HUDEP-2 (cell line): ENCODE results near the gene BCAS3.

ENCODE experiments used
- DNase-seq, 76 experiments: peaks; one replicate each; lab custom pipeline; 2025; ENCODE audit not compliant: unreplicated experiment in 76 of 76; lab: John Stamatoyannopoulos, UW

Gene BCAS3

DNA sequence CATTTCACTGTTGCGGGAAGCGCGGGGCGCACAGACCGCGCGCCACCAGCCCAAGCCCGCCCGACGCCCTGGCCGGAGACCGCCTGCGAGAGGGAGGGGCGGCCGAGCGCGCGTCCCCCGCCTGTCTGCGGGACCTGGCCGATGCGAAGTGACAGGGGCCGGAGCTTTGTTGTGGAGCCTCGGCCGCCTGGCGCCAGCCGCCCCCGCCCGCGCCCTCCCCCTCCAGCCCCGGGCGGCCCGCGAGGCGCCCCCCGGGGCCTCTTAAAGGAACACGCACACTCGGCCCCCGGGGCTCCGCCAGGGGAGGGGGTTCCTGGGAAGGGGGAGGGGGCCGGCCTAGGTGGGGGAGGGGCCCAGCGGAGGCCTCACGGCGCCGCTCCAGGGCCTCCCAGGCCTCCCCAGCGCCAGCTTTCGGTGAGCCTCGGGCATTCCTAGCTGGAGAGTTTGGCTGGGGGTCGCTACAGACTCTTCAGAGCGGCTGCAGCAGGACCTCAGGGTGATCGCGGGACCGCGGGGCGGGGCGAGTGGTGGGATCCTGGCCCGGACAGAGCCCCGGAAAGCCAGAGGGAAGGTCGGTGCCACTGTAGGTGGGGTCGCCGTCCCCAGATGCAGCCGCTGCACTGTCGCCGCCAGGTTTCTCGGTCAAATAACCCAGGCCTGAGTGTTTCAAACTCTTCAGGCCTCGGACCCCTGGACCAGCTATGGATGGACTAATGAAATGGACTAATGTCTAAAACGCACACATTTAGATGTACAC, 719.6 kb downstream of the BCAS3 start:
- no peak for DNase-seq

DNA sequence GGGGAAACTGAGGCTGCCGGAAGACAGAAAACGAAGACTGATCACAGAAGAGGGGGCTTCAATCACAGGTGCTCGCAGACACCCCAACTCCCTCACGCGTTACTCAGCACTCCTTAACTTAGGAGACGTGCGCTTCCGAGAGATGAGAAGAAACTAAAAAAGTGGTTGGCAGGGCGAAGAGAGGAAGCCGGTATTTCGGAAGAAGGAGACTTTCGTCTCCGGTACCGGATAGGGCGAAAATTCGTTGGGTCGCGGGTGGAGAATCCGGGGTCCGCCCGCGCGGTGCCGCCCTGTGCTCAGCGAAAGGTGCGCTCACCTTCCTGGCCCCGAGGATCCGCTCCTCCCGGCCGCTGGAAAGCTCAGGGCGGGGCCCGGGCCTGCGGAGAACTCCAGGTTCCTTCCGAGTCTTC, 721.1 kb downstream of the BCAS3 start:
- no peak for DNase-seq

DNA sequence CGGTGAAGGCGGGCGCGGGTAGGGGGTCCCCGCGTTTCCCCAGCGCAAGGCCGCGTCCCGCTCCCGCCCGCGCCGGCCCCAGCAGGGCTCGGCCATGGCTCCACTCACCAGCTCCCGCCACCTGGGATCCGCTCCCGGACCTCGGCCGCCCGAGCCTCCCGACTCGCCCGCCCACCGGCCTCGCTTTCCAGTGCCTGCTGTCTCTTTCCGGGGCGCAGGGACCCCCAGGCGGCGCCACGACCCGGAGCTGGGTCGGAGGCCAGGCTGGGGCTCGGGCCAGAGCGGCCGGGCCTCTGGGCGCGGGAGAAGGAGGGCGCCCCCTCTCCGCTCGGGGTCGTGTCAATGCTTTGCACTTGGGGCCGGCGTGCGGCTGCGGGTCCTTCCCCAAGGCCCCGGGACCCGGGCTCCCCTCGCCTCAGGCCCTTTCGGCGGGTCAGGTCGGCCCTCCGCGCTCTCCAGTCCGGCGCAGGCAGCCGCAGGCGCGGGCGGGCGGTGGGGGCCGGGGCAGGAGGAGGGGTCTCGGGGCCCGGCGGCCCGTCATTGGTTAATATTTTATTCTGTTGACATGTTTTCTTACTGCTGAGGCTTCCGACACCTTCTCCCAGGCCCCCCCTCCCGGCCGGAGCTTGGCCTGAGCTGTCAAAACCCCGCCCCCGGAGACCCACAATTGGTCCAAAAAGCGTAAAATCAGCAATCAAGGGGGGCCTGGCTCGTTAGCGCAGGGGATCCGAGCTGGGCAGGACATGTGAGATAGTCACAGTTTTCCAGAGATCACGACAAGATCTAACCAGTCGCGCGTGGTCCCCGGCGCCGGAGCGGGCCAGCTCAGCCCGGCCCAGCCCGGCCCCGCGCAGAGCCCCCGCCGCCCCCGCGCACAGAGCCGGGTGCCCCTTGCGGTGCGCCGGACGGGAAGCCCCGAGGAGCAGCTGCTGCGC, 721.7 kb downstream of the BCAS3 start, which contains the start of gene TBX2:
TBX2 (plus strand) TSS at position 713 of the 935 bp plus-strand sequence. CDS start 334 bp downstream, outside the sequence.
- no peak for DNase-seq

DNA sequence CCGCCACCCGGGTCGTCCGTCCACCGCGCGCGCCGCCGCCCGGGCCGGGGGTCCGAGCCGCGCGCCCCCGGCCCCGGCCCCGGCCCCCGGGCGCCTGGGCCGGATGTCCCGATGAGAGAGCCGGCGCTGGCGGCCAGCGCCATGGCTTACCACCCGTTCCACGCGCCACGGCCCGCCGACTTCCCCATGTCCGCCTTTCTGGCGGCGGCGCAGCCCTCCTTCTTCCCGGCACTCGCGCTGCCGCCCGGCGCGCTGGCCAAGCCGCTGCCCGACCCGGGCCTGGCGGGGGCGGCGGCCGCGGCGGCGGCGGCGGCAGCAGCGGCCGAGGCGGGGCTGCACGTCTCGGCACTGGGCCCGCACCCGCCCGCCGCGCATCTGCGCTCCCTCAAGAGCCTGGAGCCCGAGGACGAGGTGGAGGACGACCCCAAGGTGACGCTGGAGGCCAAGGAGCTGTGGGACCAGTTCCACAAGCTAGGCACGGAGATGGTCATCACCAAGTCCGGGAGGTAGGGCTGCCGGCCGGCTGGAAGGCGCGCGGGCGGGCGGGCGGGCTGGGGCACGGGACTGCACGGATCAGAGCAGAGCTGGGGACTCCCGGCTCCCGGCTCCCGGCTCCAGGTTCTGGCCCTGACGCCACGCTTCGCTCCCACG, 722.5 kb downstream of the BCAS3 start:
- DNase-seq: no peak

DNA sequence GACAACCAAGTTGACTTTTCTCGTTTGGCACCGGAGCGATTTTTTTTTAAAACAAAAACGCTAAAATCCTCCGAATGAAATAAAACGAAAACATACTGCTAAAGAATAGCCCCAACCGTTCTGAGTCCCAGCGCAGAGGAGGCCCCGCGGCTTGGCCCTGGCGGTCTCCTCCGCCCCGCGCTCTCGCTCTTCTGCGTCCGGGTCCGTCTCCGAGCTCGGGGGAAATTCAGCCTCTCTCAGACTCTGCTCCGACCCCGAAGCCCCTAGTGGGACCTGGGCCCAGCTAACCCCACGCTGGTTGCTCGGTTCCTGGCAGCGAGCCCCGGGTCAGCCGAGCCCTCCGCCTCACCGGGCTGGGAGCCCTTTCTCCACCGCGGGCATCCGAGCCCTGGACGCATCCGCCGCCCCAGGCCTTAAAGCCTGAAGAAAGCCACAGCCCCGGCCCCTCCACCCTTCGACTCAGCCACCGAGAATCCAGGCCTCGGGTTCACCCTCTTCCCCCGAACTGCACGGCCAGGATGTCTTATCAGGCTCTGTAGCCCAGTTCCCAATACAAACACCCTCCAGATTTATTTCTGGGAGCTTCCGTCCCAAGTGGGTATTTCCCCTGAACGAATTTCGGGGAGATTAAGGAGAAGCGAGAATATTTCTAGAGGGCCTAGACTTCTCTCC, 723.2 kb downstream of the BCAS3 start:
- no peak for DNase-seq

DNA sequence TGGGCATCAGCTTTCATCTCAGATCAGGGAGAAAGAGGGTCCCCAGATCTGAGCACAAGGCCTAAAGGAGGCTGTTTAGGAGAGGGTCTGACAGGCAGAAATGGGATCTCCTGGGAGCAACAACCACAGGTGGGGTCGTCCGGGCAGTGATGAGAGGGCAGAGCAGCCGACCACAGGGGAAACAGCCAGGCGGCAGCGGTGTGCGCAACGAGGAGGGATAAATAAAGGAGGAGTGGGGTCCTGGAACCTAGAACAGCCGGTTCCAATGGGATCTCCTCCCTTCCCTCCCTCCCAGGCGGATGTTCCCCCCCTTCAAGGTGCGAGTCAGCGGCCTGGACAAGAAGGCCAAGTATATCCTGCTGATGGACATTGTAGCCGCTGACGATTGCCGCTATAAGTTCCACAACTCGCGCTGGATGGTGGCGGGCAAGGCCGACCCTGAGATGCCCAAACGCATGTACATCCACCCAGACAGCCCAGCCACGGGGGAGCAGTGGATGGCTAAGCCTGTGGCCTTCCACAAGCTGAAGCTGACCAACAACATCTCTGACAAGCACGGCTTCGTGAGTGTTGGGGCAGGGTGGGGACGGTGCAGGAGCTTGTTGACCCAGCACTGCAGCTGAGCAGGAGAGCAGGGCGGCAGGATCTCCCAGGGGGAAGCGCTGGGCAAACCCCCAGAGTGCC, 723.9 kb downstream of the BCAS3 start:
- DNase-seq: no peak

DNA sequence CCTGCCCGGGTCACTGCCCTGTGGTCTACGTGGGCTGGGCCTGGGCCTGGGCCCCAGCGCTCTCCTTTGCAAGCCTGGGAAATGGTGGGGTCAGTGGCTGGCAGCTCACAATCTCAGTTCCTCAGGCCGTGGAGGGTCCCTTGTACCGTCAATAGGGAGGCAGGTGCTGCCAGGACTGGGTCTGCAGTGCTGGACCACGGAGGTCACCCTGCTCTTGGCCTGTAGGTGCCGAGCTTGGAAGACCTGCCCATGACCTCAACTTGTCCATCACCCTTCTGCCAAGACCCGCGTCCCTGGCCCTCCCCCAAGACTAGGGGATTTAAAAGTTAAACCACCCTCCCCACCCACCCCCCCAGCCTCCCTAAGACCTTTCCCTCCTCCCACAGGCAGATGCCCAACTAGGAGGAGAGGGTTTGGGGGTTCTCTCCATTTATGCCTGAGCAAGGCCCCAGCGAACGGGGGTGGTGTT, 724.5 kb downstream of the BCAS3 start:
- DNase-seq: no peak

DNA sequence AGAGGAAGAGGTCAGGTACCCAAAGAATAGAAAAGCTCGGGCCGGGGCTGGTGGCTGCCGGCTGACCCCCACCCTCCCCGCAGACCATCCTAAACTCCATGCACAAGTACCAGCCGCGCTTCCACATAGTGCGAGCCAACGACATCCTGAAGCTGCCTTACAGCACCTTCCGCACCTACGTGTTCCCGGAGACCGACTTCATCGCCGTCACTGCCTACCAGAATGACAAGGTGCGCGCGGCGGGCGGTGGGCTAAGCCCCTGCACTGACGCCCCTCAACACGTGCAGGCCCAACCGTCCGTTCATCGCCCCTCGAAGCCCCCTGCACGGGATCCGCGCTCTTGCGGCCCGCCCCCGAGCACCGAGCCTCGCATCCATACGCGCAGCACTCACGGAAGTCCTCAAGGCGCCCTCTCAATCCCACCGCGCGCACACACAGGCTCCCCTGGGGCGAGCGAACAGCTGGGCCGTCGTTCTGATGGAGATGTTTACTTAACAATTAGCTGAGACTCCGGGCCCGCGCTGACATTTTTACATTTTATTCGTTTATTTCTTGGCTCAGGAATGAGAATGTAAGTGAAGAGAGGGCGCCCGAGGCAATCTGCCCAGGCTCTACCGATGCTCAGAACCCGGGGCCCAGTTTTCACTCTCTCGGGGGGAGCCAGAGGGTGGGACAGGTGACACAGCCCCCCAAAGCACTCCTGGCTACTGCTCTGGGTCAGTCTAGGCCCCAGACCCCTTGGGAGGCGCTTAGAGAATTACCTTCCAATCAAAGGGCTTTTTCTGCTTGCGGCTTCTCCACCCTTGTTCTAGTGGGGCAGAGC, 725.5 kb downstream of the BCAS3 start:
- DNase-seq: no peak

DNA sequence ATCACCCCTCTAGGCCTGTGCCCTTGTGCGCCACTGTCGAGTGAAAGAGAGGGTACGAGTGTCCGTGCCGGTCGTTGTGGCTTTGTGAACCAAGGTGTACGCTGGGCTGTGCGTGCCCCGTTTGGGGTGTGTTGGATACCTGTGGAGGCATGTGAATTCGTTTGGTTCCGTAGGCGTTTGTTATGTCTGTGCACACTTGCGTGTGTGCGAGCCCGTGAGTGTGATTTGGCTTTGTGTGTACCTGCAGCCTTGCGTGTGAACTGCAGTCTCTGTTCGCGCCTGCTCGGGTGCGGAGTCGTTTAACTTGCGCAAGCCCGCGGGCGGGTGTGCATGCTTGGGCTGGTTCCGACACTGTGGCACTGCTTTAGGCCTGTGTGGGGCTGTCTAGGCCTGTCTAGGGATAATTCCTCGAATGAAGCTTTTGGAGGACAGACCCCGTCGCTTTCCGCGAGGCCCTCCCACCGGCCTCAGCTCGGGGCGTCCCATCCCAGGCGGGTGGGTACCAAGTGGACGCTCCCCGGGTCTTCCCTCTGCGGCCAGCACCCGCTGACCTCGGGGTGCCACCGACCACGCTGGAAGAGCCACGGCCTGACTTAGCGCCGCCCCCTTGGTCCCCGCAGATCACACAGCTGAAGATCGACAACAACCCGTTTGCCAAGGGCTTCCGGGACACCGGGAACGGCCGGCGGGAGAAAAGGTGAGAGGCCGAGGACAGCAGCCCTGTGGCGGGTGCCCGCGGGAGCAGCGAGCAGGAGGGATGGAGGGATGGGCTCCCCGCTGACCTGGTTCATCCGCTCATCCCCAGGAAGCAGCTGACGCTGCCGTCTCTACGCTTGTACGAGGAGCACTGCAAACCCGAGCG, 726.4 kb downstream of the BCAS3 start:
- DNase-seq: no peak

DNA sequence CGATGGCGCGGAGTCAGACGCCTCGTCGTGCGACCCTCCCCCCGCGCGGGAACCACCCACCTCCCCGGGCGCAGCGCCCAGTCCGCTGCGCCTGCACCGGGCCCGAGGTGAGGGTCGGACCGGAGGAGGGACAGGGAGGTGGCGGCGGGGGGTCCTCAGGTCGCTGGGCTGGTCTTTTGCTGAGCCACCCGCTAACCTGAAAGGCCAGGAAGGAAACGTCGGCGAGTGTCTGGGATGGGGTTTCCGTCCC, 726.9 kb downstream of the BCAS3 start:
- DNase-seq: no peak

DNA sequence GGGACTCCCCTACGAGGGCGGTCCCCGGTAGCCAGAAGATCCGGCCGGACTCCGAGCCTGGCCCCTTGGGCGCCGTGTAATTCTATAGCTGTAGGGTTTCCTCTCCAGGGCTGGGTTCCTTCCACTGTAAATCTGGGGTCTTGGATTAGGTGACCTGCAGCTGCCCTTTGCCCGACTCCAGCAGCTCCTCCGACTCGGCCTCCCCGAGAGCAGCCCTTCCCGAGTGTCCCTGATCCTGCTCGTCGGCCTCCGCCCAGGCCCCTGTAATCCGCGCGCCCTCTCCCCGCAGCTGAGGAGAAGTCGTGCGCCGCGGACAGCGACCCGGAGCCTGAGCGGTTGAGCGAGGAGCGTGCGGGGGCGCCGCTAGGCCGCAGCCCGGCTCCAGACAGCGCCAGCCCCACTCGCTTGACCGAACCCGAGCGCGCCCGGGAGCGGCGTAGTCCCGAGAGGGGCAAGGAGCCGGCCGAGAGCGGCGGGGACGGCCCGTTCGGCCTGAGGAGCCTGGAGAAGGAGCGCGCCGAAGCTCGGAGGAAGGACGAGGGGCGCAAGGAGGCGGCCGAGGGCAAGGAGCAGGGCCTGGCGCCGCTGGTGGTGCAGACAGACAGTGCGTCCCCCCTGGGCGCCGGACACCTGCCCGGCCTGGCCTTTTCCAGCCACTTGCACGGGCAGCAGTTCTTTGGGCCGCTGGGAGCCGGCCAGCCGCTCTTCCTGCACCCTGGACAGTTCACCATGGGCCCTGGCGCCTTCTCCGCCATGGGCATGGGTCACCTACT, 727.4 kb downstream of the BCAS3 start:
- DNase-seq: no peak

DNA sequence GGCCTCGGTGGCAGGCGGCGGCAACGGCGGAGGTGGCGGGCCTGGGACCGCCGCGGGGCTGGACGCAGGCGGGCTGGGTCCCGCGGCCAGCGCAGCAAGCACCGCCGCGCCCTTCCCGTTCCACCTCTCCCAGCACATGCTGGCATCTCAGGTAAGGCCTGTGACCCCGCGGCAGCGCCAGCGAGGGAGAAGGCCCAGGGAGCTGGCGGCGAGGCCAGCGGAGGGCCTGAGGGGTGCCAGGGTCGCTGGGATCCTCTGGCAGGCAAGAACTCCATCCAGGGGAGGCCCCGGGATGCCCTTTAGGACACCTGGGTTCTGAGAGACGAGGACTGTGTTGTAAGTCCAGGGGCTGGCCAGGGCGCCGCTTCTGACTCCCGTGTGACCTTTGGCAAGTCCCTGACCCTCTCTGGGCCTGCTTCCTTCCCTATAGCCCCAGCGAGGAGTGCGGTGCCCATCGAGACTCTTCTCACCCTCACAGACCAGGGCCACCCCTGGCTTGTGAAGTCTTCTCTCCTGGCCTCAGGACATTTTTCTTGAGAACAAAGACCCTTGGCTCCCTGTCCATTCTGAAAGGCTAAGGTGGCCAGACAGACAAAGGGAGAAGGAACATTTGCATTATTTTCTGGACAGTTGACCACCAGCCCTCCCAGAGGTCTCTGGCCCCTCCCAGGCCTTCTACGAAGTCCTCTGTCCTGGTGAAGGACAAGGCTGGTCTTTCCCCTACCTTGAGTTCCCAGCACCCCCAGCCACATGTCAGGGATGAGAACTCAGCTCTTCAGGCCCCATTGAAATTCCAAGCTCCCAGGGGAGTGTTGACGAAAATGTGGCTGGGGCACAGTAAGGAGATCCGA, 728.3 kb downstream of the BCAS3 start:
- no peak for DNase-seq

DNA sequence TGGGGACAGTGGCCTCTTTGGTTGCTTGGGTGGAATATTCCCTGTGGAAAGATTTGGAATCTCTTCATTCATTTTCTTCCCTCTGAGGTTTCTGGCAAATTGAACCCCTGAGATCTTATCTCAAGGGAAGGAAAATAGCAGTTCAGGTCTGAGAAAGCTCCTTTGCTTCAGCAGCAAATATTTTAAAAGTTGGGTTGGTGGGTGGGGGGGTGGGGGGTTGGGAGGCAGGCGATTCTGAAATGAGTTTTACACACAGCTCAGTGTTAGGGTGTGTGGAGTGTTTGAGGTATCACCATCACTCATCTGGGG, 728.8 kb downstream of the BCAS3 start:
- DNase-seq: no peak

DNA sequence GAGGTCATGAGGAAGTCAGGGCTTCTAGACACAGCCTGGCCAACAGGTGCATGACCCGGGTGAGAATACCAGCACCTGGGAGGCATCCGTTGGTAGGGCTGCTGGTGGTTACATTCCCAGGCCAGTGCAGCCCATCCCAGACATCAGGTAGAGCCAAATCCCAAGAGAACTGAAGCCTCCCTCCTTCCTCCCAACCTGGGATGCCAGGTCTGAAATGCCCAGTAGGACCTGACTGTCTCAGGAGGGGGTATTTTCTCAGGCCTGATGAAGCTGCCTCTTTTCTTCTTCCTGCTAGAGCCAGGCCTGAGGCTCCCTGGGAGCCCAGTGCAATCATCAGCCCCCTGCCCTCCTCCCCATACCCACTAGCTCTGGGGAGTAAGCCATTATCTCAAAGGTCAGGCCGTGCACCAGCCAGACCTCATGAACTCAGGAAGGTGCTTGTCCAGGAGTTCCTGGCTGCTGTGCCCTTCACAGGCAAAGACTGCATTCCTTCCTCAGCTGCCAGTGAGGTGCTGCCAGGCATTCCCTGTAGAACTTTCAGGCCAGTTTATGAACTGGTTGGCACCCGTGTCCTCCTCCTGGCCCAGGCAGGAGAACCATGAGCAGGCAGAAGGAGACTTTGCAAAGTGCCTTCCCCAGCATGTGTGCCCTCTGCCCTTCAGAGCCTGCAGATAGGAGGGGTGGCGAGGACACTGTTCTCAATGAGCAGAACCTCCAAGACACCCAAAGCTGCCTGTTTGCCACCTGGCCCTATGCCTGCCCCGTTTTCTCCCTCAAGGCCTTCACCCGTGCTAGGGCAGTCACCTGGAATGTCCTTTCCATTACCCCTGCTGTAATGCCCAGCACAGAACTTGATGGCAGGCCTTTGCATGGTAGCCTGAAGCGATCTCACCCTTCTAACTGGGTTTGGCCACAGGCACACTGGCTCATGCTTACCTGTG, 729.6 kb downstream of the BCAS3 start:
- DNase-seq: no peak

DNA sequence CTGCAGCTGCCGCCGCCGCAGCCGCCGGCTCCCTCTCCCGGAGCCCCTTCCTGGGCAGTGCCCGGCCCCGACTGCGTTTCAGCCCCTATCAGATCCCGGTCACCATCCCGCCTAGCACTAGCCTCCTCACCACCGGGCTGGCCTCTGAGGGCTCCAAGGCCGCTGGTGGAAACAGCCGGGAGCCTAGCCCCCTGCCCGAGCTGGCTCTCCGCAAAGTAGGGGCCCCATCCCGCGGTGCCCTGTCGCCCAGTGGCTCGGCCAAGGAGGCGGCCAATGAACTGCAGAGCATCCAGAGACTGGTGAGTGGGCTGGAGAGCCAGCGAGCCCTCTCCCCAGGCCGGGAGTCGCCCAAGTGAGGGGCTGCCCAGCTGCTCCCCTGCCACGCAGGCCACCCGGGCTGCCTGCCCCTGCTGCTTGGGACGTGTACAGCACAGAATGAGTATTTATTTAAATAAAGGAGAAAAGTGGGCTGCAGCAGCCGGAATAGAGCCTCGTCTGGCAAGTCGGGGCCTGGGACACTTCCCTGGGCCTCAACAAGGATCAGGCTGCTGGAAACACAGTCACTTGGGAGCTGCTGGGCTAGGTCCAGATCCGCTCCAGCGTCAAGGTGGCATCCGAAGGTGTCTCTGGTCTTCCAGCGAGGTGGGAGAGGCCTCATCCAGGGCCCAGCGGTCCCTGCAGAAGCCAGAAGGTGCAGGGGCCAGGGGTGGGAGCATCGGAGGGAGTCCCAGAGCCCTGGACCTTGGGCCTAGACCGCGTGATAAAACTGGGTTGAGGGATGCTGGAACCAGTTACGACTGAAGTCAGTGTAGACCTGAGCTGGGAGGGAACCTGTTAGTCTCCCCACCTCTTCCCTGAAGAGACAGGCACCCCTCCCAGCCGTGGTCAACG, 730.7 kb downstream of the BCAS3 start:
- DNase-seq: no peak
